HEK293 (cell line): ENCODE data around the gene FAM234B.

ENCODE experiments used
- CTCF ChIA-PET: fragments of 350-600 bp; formaldehyde crosslinking; extraction: SDS; loops from one replicate; lab custom pipeline; 2021; ENCODE audit warnings: antibody characterized with exemption; lab: Yijun Ruan, JAX
- POLR2A ChIA-PET: fragments of 300-600 bp; formaldehyde crosslinking; extraction: SDS; loops from one replicate; lab custom pipeline; 2020; ENCODE audit warnings: antibody characterized with exemption, inconsistent platforms; lab: Yijun Ruan, JAX
- H3K27ac ChIP-seq: fragments of 200-500 bp; sonication (Bioruptor generic); 2 replicates; pipeline ENCODE4 v1.5.1; 2014; ENCODE audit warnings: low read depth, low read length, control low read depth, inconsistent platforms; ENCODE audit errors: extremely low read depth
- H3K36me3 ChIP-seq, 2 experiments: fragments of 200-500 bp in 1 of 2; sonication (Bioruptor generic) in 1 of 2; 1 replicate in 1 of 2; 2 replicates in 1 of 2; pipeline ENCODE4 v1.5.1; 2014 to 2017; ENCODE audit warnings: inconsistent platforms in 2 of 2, low read length in 2 of 2; ENCODE audit not compliant: control insufficient read depth in 2 of 2, insufficient read depth in 1 of 2
- H3K4me1 ChIP-seq: fragments of 200-500 bp; sonication (Bioruptor generic); 2 replicates; pipeline ENCODE4 v1.5.1; 2014; ENCODE audit warnings: mild to moderate bottlenecking, low read length, inconsistent platforms; ENCODE audit not compliant: control insufficient read depth, insufficient read depth
- H3K4me3 ChIP-seq: 2 replicates; pipeline ENCODE4 v1.5.1; 2011; ENCODE audit warnings: low read depth, mild to moderate bottlenecking, control low read depth, low read length, moderate library complexity
- H3K9me3 ChIP-seq: fragments of 200-500 bp; sonication (Bioruptor generic); 2 replicates; pipeline ENCODE4 v1.5.1; 2014; ENCODE audit warnings: low read depth, low read length, inconsistent platforms; ENCODE audit not compliant: control insufficient read depth, insufficient read depth
- FEZF1 ChIP-seq: fragments of 450-650 bp; formaldehyde crosslinking; IDR thresholded peaks from 2 replicates; pipeline ENCODE4 v1.5.1; 2016; ENCODE audit warnings: missing biosample characterization, missing genetic modification characterization
- GLIS1 ChIP-seq: fragments of 450-650 bp; formaldehyde crosslinking; IDR thresholded peaks from 2 replicates; pipeline ENCODE4 v1.5.1; 2016; ENCODE audit warnings: missing biosample characterization, missing genetic modification characterization
- IKZF3 ChIP-seq: fragments of 450-650 bp; IDR thresholded peaks from 2 replicates; pipeline ENCODE4 v1.5.0; 2018; ENCODE audit warnings: missing biosample characterization, mild to moderate bottlenecking, missing genetic modification characterization, moderate library complexity
- KLF1 ChIP-seq: fragments of 450-650 bp; formaldehyde crosslinking; IDR thresholded peaks from 2 replicates; pipeline ENCODE4 v1.5.1; 2016; ENCODE audit warnings: missing biosample characterization, missing genetic modification characterization
- KLF10 ChIP-seq: fragments of 450-650 bp; IDR thresholded peaks from 2 replicates; pipeline ENCODE4 v1.5.1; 2018; ENCODE audit warnings: missing biosample characterization, mild to moderate bottlenecking, missing genetic modification characterization
- OSR2 ChIP-seq: fragments of 450-650 bp; formaldehyde crosslinking; IDR thresholded peaks from 2 replicates; pipeline ENCODE4 v1.5.1; 2016; ENCODE audit warnings: missing biosample characterization, missing genetic modification characterization
- OVOL3 ChIP-seq: fragments of 450-650 bp; formaldehyde crosslinking; IDR thresholded peaks from 2 replicates; pipeline ENCODE4 v1.5.1; 2016; ENCODE audit warnings: missing biosample characterization, missing genetic modification characterization
- WT1 ChIP-seq: fragments of 450-650 bp; formaldehyde crosslinking; IDR thresholded peaks from 2 replicates; pipeline ENCODE4 v1.5.1; 2016; ENCODE audit warnings: missing biosample characterization, missing genetic modification characterization
- ZBTB8A ChIP-seq: fragments of 450-650 bp; formaldehyde crosslinking; IDR thresholded peaks from 2 replicates; pipeline ENCODE4 v1.5.1; 2016; ENCODE audit warnings: missing biosample characterization, missing genetic modification characterization
- ZNF112 ChIP-seq: fragments of 450-650 bp; formaldehyde crosslinking; IDR thresholded peaks from 2 replicates; pipeline ENCODE4 v1.5.0; 2017; ENCODE audit warnings: missing biosample characterization, missing genetic modification characterization
- ZNF335 ChIP-seq: fragments of 450-650 bp; formaldehyde crosslinking; conservative IDR thresholded peaks from 2 replicates; pipeline ENCODE4 v1.5.1; 2016; ENCODE audit warnings: missing biosample characterization, missing genetic modification characterization
- ZNF600 ChIP-seq: fragments of 450-650 bp; formaldehyde crosslinking; IDR thresholded peaks from 2 replicates; pipeline ENCODE4 v1.5.1; 2016; ENCODE audit warnings: missing biosample characterization, missing genetic modification characterization
- ZNF624 ChIP-seq: fragments of 450-650 bp; formaldehyde crosslinking; IDR thresholded peaks from 2 replicates; pipeline ENCODE4 v1.5.1; 2017; ENCODE audit warnings: missing biosample characterization, missing genetic modification characterization
- ZNF843 ChIP-seq: fragments of 450-650 bp; formaldehyde crosslinking; IDR thresholded peaks from 2 replicates; pipeline ENCODE4 v1.5.1; 2016; ENCODE audit warnings: missing biosample characterization, missing genetic modification characterization
- ZXDB ChIP-seq: fragments of 450-650 bp; formaldehyde crosslinking; IDR thresholded peaks from 2 replicates; pipeline ENCODE4 v1.5.1; 2016; ENCODE audit warnings: missing biosample characterization, missing genetic modification characterization
- TF ChIP-seq, protein P1 (sequence below): fragments of 450-650 bp; formaldehyde crosslinking; IDR thresholded peaks from 2 replicates; pipeline ENCODE4 v1.5.1; 2017; ENCODE audit warnings: missing biosample characterization, missing genetic modification characterization
- TF ChIP-seq, protein P2 (sequence below): fragments of 450-650 bp; formaldehyde crosslinking; IDR thresholded peaks from 2 replicates; pipeline ENCODE4 v1.5.0; 2017; ENCODE audit warnings: missing biosample characterization, missing genetic modification characterization, borderline replicate concordance
- TF ChIP-seq, protein P3 (sequence below): fragments of 450-650 bp; IDR thresholded peaks from 2 replicates; pipeline ENCODE4 v1.5.1; 2018; ENCODE audit warnings: missing biosample characterization, mild to moderate bottlenecking, missing genetic modification characterization
- TF ChIP-seq, protein P4 (sequence below): fragments of 450-650 bp; formaldehyde crosslinking; IDR thresholded peaks from 2 replicates; pipeline ENCODE4 v1.5.1; 2017; ENCODE audit warnings: missing biosample characterization, missing genetic modification characterization

FAM234B gene

DNA sequence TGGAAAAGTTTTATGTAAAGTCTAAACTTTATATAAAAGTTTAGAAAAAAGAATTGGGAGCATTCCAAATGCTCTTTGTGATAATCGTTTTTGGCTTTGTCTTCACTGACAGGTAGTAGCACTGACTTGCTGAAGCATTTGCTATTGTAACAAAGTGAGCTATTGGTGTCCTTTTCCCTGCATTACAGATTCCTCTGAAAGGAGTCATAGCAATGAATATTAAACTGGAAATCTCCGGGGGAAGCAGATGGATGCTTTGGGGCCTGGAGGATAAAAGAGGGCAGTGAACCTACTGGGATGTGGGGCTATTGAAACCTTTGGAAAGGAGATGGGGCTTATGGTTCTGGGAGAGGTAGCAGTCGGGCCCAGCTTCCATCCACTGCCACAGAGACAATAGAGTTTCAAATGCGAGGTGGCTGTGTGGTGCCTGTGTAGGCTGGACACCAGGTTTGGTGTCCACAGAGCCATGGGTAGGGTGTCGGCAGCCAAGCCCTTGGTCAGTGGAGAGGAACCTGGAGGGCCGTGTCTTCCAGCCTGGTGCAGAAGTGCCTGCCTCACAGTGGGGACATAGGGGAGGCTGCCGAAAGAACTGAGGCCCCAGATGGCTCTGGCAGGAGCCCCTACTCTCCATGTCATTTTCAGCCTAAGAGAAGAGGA lies 49.1 kb downstream of the FAM234B start:
- TF ChIP-seq ZNF335 (tag by site-specific recombination) (peak; percentile 57), KLF1 (tag by site-specific recombination) (no peak)
- TF ChIP-seq, protein P1, sequence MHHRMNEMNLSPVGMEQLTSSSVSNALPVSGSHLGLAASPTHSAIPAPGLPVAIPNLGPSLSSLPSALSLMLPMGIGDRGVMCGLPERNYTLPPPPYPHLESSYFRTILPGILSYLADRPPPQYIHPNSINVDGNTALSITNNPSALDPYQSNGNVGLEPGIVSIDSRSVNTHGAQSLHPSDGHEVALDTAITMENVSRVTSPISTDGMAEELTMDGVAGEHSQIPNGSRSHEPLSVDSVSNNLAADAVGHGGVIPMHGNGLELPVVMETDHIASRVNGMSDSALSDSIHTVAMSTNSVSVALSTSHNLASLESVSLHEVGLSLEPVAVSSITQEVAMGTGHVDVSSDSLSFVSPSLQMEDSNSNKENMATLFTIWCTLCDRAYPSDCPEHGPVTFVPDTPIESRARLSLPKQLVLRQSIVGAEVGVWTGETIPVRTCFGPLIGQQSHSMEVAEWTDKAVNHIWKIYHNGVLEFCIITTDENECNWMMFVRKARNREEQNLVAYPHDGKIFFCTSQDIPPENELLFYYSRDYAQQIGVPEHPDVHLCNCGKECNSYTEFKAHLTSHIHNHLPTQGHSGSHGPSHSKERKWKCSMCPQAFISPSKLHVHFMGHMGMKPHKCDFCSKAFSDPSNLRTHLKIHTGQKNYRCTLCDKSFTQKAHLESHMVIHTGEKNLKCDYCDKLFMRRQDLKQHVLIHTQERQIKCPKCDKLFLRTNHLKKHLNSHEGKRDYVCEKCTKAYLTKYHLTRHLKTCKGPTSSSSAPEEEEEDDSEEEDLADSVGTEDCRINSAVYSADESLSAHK (tag by site-specific recombination): peak; percentile 32; the same call in 1 of the 2 replicates
- H3K36me3 ChIP-seq: no peaks in the 10 kb centered on the region
- peaks cover 25% of the 10 kb centered on the region for H3K4me1 ChIP-seq
- ChIA-PET POLR2A (no interaction called here), CTCF (interaction anchor here (0.8 to 1.9 kb wide), 4 partner anchors 10 to 120 kb away, joined by 3 to 17 read pairs (median 4); no protein-coding TSS in a partner anchor)
- H3K4me3 ChIP-seq: no peak overlapping the region
- no peaks in the 10 kb centered on the region for H3K9me3 ChIP-seq
- peak overlapping the region; percentile 47; the same call in 1 of the 2 replicates for H3K27ac ChIP-seq

DNA sequence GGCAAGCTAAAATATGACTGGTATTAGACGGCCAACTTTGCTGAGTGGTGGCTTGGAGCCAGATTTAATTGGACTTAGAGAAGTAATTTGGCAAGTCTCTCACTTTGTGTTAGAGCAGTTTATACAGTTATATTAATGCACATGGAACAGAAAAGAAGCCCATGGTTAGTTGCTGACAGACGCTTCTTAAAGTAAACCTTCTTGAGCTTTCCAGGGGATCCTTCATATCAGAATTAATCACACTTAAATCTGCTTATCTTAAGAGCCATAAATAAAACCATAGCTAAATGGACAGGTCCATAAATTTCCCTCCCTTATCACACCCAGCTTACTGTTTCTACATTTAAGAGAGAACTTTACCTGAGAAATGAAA lies 49.7 kb downstream of the FAM234B start:
- TF ChIP-seq ZNF624 (tag by site-specific recombination) (no peak), ZNF600 (no peak), WT1 (tag by site-specific recombination) (peak; percentile 69), OSR2 (tag by site-specific recombination) (peak; percentile 76), ZXDB (peak; percentile 67), IKZF3 (tag by site-specific recombination) (0 out of 2 replicates have a peak, but pooled peaks have one; percentile 29), ZNF335 (tag by site-specific recombination) (0 out of 2 replicates have a peak, but pooled peaks have one; percentile 2), FEZF1 (0 out of 2 replicates have a peak, but pooled peaks have one; percentile 60), OVOL3 (tag by site-specific recombination) (peak; percentile 41; the same call in 1 of the 2 replicates), ZNF843 (tag by site-specific recombination) (peak; percentile 71), ZBTB8A (0 out of 2 replicates have a peak, but pooled peaks have one; percentile 29), KLF10 (tag by site-specific recombination) (0 out of 2 replicates have a peak, but pooled peaks have one; percentile 35), GLIS1 (peak; percentile 97), ZNF112 (tag by site-specific recombination) (no peak)
- TF ChIP-seq, protein P2, sequence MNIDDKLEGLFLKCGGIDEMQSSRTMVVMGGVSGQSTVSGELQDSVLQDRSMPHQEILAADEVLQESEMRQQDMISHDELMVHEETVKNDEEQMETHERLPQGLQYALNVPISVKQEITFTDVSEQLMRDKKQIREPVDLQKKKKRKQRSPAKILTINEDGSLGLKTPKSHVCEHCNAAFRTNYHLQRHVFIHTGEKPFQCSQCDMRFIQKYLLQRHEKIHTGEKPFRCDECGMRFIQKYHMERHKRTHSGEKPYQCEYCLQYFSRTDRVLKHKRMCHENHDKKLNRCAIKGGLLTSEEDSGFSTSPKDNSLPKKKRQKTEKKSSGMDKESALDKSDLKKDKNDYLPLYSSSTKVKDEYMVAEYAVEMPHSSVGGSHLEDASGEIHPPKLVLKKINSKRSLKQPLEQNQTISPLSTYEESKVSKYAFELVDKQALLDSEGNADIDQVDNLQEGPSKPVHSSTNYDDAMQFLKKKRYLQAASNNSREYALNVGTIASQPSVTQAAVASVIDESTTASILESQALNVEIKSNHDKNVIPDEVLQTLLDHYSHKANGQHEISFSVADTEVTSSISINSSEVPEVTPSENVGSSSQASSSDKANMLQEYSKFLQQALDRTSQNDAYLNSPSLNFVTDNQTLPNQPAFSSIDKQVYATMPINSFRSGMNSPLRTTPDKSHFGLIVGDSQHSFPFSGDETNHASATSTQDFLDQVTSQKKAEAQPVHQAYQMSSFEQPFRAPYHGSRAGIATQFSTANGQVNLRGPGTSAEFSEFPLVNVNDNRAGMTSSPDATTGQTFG (tag by site-specific recombination): no peak
- TF ChIP-seq, protein P1 (tag by site-specific recombination): peak; percentile 28; the same call in 1 of the 2 replicates
- TF ChIP-seq, protein P3, sequence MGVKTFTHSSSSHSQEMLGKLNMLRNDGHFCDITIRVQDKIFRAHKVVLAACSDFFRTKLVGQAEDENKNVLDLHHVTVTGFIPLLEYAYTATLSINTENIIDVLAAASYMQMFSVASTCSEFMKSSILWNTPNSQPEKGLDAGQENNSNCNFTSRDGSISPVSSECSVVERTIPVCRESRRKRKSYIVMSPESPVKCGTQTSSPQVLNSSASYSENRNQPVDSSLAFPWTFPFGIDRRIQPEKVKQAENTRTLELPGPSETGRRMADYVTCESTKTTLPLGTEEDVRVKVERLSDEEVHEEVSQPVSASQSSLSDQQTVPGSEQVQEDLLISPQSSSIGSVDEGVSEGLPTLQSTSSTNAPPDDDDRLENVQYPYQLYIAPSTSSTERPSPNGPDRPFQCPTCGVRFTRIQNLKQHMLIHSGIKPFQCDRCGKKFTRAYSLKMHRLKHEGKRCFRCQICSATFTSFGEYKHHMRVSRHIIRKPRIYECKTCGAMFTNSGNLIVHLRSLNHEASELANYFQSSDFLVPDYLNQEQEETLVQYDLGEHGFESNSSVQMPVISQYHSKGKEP (tag by site-specific recombination): peak; percentile 30
- TF ChIP-seq, protein P4, sequence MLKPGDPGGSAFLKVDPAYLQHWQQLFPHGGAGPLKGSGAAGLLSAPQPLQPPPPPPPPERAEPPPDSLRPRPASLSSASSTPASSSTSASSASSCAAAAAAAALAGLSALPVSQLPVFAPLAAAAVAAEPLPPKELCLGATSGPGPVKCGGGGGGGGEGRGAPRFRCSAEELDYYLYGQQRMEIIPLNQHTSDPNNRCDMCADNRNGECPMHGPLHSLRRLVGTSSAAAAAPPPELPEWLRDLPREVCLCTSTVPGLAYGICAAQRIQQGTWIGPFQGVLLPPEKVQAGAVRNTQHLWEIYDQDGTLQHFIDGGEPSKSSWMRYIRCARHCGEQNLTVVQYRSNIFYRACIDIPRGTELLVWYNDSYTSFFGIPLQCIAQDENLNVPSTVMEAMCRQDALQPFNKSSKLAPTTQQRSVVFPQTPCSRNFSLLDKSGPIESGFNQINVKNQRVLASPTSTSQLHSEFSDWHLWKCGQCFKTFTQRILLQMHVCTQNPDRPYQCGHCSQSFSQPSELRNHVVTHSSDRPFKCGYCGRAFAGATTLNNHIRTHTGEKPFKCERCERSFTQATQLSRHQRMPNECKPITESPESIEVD (tag by site-specific recombination): peak; percentile 91
- TF ChIP-seq, all 188 proteins: peak for 14
- POLR2A ChIA-PET: no interaction called here
- Histone ChIP-seq H3K9me3 (no peaks in the 10 kb centered on the region), H3K4me1 (peaks cover 25% of the 10 kb centered on the region), H3K27ac (peak overlapping the region; percentile 47; the same call in 1 of the 2 replicates), H3K36me3 (no peaks in the 10 kb centered on the region), H3K4me3 (no peak overlapping the region)
- CTCF ChIA-PET: interaction anchor here (0.8 to 1.9 kb wide), 4 partner anchors 11 to 119 kb away, joined by 3 to 17 read pairs (median 4); no protein-coding TSS in a partner anchor
